Testis (tissue), 3 donors: ENCODE measurements around the gene ANXA4. TPM values are rescaled to one million over a fixed set of nuclear protein-coding genes. Genes with fewer than 3 reads are reported as not detected.
A peak's percentile ranks its signal among the peaks of the same experiment; 100 is the strongest.

ENCODE experiments used
- DNase-seq: peaks from one replicate; pipeline ENCODE4 v3.0.0-alpha.2; 2019
- H3K27ac ChIP-seq, 2 donors: fragments of 200-600 bp; sonication (generic); one replicate each; pipeline ENCODE4 v1.5.1; 2019
- H3K27me3 ChIP-seq: fragments of 200-600 bp; sonication (generic); one replicate; pipeline ENCODE4 v1.5.1; 2019
- H3K36me3 ChIP-seq: fragments of 200-600 bp; sonication (generic); one replicate; pipeline ENCODE4 v1.5.1; 2017; ENCODE audit warnings: low read depth; ENCODE audit errors: missing control alignments
- H3K4me1 ChIP-seq: fragments of 200-600 bp; sonication (generic); one replicate; pipeline ENCODE4 v1.5.1; 2019
- H3K4me3 ChIP-seq, 2 donors: fragments of 200-600 bp; sonication (generic); one replicate each; pipeline ENCODE4 v1.5.1; 2017 to 2019
- H3K9me3 ChIP-seq: fragments of 200-600 bp; sonication (generic); one replicate; pipeline ENCODE4 v1.5.1; 2017
- CTCF ChIP-seq, 3 experiments: fragments of 450-650 bp in 2 of 3; fragments of 200-600 bp in 1 of 3; sonication (generic) in 1 of 3; IDR thresholded peaks; one replicate each; pipeline ENCODE4 v1.5.1; 2016 to 2019; ENCODE audit warnings: antibody characterized with exemption in 3 of 3, mild to moderate bottlenecking in 2 of 3, moderate library complexity in 1 of 3
- POLR2A ChIP-seq: fragments of 450-650 bp; IDR thresholded peaks from one replicate; pipeline ENCODE4 v1.6.1; 2017; ENCODE audit warnings: antibody characterized with exemption, mild to moderate bottlenecking, moderate library complexity
- WGBS, 2 donors: methylation state at CpG; one replicate each; pipeline ENCODE4 v1.1.5; 2018; 5-methylcytosine and 5-hydroxymethylcytosine counted together
- intact Hi-C: fragments of 100-400 bp; cut with DNase I; formaldehyde crosslinking; loops from one replicate; pipeline ENCODE4 v1.15.1; 2023; ENCODE audit warnings: low total_unique reads
- polyA plus RNA-seq: library from polyadenylated mRNA; stranded (reverse); fragments of 350-450 nt; fragmentation: Illumina TruSeq; extraction: RNeasy Lipid Tissue Mini Kit (QIAGEN cat#74804); gene quantifications from one replicate; pipeline ENCODE4 v1.2.3, GENCODE V29; 2014; ENCODE audit warnings: low read depth, low replicate concordance; ENCODE audit not compliant: insufficient read depth
- total RNA-seq, 2 donors: library from RNA; depleted of rRNA; stranded (reverse); fragments of >200 nt; gene quantifications; one replicate each; pipeline ENCODE4 v1.2.3, GENCODE V29; 2016

Gene ANXA4
- total and polyA plus RNA-seq, 3 donors from 2014 or later: 27.1 to 71.2 (median 30.2) TPM

- Histone ChIP-seq H3K4me3 (no peak overlapping the region), H3K9me3 (no peaks in the 10 kb centered on the region), H3K27ac (no peak overlapping the region), H3K27me3 (no peaks in the 10 kb centered on the region), H3K4me1 (peaks cover 10% of the 10 kb centered on the region), H3K36me3 (no peaks in the 10 kb centered on the region)
- TF ChIP-seq POLR2A (no peak), CTCF (IDR thresholded peaks at IDR 0.05) (peak; percentile 95 to 98 (median 96))
- intact Hi-C loops: no loop called here
- peak; percentile 90 for DNase-seq
- 23 to 27% methylated on average over 3 of the region's 3 CpGs for WGBS, 2 donors
These were observed 75.1 kb downstream of the ANXA4 start for GRCh38 chr2:69816923-69817542.

- Histone ChIP-seq H3K4me3 (no peak overlapping the region), H3K9me3 (no peaks in the 10 kb centered on the region), H3K4me1 (peaks cover 10% of the 10 kb centered on the region), H3K36me3 (no peaks in the 10 kb centered on the region), H3K27me3 (no peaks in the 10 kb centered on the region), H3K27ac (no peak overlapping the region)
- DNase-seq: no peak
- no peak for TF ChIP-seq POLR2A
- TF ChIP-seq CTCF (IDR thresholded peaks at IDR 0.05): no peak
- 66 to 74% methylated on average over 4 of the region's 4 CpGs for WGBS, 2 donors
- intact Hi-C loops: no loop called here
These were observed 76.0 kb downstream of the ANXA4 start for GRCh38 chr2:69817729-69818501.

- H3K4me1 ChIP-seq: peaks cover 4% of the 10 kb centered on the region
- no peaks in the 10 kb centered on the region for H3K27me3 ChIP-seq
- intact Hi-C loops: no loop called here
- WGBS, 2 donors: 72 to 79% methylated on average over 9 of the region's 9 CpGs
- TF ChIP-seq CTCF (IDR thresholded peaks at IDR 0.05): no peak
- no peak for TF ChIP-seq POLR2A
- no peak overlapping the region for H3K27ac ChIP-seq
- H3K4me3 ChIP-seq: no peak overlapping the region
- no peak for DNase-seq
- H3K9me3 ChIP-seq: no peaks in the 10 kb centered on the region
- no peaks in the 10 kb centered on the region for H3K36me3 ChIP-seq
These were observed 86.0 kb downstream of the ANXA4 start for GRCh38 chr2:69827796-69828540.

GRCh38 chr2:69828938-69829255 is 87.0 kb downstream of the ANXA4 start:
- Histone ChIP-seq H3K4me3 (peak overlapping the region; percentile 92 to 94), H3K27me3 (no peaks in the 10 kb centered on the region), H3K27ac (peak overlapping the region; percentile 89 to 96), H3K36me3 (no peaks in the 10 kb centered on the region), H3K4me1 (peaks cover 4% of the 10 kb centered on the region), H3K9me3 (no peaks in the 10 kb centered on the region)
- WGBS, 2 donors: 3 to 4% methylated on average over 7 of the region's 7 CpGs
- DNase-seq: no peak
- intact Hi-C loops: no loop called here
- TF ChIP-seq POLR2A: no peak
- TF ChIP-seq CTCF (IDR thresholded peaks at IDR 0.05): no peak
